ENCODE results near the gene KCNJ2.
A peak's percentile ranks its signal among the peaks of the same experiment; 100 is the strongest.

The KCNJ2 gene

DNA sequence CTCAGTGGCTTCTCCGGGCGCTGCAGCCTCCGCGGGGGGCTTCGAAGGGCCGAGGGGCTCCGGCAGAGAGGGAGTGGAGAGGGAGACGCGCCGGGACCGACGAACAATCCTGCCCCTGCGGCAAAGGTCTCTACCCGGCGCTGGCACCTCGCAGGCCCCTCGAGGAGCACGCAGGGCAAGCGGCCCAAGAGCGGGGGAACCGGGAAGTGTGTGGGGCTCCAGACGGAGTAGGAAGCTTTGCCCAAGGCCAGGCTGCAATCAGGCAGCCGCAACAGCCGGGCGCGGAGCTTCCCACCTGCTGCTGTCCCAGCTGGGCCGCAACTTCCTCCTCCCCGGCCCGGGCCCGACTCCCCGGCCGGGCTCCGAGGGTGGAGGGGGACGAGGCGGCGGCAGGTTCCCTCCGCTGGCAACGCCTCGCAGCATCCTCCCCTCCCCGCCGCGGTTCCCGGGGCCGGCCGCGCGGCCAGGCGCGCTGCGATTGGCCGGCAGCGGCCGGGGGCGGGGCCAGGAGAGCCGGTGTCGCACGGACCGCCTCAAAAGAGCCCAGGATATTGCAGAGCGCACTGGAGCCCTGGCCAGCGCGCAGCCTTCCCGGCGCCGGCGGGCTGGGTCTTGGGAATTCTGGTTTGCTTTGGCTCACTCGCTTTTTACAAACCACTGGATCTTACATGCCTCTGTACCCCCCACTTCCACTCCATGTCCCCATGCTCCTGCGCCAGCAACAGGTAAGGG, at the start of gene KCNJ2:
TSS of gene KCNJ2 (plus strand) at position 556 of the 732 bp plus-strand sequence. CDS start 5,508 bp downstream, outside the sequence.
- TF ChIP-seq GATA2 (IDR thresholded peaks at IDR 0.05; ENCODE audit: low read depth, low read length) (peak; percentile 5; the same call in 1 of the 2 replicates), GATA3 (IDR thresholded peaks at IDR 0.05; ENCODE audit: low read depth, low read length) (no peak)

DNA sequence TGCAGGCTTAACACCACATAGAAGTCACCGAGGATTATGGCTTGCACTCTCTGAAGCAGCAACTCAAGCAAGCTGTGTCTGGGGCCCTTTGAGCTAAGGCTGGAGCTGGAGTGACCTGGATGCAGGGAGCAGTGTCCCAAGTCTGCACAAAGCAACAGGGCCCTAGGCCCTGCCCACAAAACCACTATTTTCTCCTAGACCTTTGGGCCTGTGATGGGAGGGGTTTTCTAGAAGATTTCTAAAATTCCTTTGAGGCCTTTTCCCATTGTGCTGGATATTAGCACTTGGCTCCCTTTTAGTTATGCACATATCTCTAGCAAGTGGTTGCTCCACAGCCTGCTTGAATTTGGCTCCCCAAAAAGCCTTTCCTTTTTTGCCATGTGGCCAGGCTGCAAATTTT, 49.8 kb upstream of the KCNJ2 start:
- TF ChIP-seq GATA3 (IDR thresholded peaks at IDR 0.05; ENCODE audit: low read depth, low read length): no peak
- TF ChIP-seq GATA2 (IDR thresholded peaks at IDR 0.05; ENCODE audit: low read depth, low read length): no peak

DNA sequence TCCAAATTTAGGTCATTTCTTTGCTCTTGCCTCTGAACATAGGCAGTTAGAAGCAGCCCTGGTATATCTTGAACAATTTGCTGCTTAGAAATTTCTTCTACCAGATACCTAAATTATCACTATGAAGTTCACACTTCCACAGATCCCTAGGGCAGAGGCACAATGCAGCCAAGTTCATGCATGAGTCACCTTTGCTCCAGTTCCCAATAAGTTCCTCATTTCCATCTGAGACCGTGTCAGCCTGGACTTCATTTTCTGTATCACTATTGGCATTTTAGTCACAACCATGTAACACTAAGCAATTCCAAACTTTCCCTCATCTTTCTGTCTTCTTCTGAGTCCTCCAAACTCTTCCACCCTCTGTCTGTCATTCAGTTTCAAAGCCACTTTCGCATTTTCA, 49.3 kb upstream of the KCNJ2 start:
- TF ChIP-seq GATA3 (IDR thresholded peaks at IDR 0.05; ENCODE audit: low read depth, low read length) (no peak), GATA2 (IDR thresholded peaks at IDR 0.05; ENCODE audit: low read depth, low read length) (no peak)

DNA sequence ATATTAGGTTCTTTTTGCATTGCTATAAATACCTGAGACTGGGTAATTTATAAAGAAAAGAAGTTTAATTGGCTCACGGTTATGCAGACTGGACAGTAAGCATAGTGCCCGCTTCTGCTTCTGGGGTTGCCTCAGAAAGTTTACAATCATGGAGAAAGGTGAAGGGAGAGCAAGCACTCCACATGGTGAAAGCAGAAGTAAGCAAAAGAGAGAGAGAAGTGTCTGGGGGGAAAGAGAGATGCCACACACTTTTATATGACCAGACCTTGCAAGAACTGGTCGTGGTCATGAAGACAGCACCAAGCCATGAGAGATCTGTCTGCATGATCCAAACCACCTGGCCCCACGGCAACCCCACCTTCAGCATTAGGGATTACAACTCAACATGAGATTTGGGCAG, 48.9 kb upstream of the KCNJ2 start:
- TF ChIP-seq GATA3 (IDR thresholded peaks at IDR 0.05; ENCODE audit: low read depth, low read length) (no peak), GATA2 (IDR thresholded peaks at IDR 0.05; ENCODE audit: low read depth, low read length) (no peak)

DNA sequence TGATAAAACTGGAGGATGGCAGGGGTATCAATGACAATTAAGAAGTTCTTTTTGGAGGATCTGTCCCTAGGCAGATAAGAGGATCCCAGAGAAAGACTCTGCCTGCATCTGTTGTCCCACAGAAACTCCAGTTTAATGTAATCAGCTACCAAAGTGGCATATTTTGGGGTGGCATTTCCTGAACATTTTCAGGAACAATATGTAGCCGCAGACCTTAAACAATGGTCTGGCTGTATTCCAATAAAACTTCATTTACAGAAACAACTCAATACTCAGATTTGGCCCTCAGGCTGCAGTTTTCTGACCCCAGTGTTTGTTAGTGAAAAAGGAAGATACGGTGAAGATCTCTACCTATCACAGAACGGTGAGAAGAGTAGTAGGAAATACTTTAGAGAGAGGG, 48.2 kb upstream of the KCNJ2 start:
- no peak for TF ChIP-seq GATA2 (IDR thresholded peaks at IDR 0.05; ENCODE audit: low read depth, low read length)
- TF ChIP-seq GATA3 (IDR thresholded peaks at IDR 0.05; ENCODE audit: low read depth, low read length): no peak

DNA sequence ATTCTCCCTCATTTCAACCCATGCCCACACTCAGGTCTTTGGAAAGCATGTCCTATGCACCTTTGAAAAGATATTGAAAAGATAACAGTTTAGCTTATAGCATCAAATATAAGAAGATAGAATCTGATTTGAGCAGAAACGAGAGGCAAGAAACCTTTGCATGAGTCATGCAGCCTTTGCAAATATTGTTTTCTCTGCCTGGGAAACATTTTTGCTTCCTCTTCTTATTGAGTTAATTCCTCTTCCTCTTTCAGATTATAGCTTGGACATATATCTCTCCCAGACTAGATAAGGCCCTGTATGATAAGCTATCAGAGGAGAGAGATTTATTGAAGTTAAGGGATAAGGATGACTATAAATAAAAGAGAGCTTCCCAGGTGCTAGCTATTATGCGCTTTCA, 46.1 kb upstream of the KCNJ2 start:
- TF ChIP-seq GATA3 (IDR thresholded peaks at IDR 0.05; ENCODE audit: low read depth, low read length) (no peak), GATA2 (IDR thresholded peaks at IDR 0.05; ENCODE audit: low read depth, low read length) (no peak)

DNA sequence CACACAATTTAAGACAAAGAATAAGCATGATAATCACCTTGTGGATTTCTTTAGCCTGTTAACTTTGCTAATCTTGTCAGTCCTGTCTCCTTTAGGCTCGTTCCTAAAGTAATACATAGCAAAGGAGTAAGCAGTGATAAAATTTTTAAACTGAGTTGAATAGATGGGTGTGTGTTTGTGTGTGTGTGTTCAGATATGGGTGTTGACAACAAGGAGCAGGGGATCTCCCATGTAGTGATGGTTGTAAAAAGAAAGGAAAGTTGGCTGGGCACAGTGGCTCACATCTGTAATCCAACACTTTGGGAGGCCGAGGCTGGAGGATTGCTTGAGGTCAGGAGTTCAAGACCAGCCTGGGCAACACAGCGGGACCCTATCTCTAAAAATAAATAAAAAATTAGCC, 44.6 kb upstream of the KCNJ2 start:
- no peak for TF ChIP-seq GATA3 (IDR thresholded peaks at IDR 0.05; ENCODE audit: low read depth, low read length)
- TF ChIP-seq GATA2 (IDR thresholded peaks at IDR 0.05; ENCODE audit: low read depth, low read length): no peak

DNA sequence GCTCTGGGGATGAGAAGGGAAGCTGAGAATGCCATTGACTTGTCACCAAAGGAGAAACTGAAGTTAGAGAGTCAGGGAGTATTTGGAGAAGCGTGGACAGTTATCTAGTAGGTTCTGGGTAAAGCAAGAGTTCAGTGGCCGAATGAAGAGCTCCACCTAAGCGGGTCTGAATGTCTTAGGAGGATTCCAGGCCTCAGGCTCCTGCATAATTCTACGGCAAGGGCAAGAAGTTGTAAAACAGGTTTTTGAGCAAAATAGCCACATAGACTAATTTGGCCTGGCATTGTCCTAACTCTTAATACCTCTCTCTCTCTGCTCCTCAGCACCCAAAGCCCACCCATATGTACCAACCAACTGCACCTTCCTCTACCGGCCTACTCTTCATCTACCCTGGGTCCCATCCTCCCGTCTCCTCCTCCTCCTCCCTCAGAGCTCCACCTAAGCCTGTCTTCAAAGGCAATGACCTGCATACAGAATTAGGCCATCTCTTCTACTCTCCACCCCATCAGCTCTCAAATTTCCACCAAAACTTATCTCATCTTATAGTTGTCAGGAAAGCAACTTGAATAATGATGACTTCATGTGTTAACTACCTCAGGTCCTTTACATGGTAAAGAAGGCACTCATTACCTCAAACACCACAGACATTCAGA, 42.0 kb upstream of the KCNJ2 start:
- TF ChIP-seq GATA3 (IDR thresholded peaks at IDR 0.05; ENCODE audit: low read depth, low read length): no peak
- no peak for TF ChIP-seq GATA2 (IDR thresholded peaks at IDR 0.05; ENCODE audit: low read depth, low read length)

DNA sequence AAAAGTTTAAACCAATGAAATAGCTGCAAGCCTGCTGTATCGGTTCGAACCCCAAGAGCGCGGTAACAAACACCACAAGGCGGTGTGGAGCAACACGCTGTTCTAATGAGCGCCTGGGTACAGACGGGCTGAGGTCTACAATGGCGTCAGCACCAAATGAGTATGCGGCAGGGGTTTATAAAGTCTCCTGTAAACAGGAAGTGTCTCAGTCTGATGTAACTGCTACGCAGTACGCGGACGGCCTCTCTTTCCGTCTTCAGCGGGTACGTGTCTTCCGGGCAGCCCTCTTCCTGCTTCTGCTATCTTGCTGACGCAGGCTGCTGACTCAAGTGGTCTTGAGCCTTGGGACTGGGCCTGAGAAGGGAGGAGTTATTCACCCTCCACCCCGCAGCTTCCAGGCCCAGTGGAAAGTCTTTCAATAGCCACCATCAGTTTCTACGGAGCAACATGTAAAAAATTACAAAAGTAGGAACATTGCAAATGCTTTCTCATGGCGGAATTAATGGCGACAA, 40.5 kb upstream of the KCNJ2 start:
- no peak for TF ChIP-seq GATA2 (IDR thresholded peaks at IDR 0.05; ENCODE audit: low read depth, low read length)

DNA sequence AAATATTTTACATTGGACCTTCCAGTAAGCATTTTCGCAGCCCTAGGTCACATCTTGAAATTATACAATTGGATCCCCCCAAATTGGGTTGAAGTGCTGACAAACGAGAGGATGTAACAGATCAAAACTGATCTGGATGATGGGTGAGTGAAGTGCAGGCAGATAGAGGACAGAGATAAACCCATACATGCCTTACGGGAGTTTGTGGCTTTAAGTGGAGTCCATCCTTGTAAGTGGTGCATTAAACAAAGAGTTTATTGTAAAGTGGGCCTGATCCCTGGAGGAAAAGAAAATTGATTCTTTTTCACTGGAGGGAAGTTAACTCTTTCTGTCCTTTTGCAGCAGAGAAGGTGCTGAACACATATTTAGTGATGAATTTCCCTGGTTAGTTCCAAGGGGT, 39.0 kb upstream of the KCNJ2 start:
- peak; percentile 85 for TF ChIP-seq GATA2 (IDR thresholded peaks at IDR 0.05; ENCODE audit: low read depth, low read length)
- peak; percentile 71 for TF ChIP-seq GATA3 (IDR thresholded peaks at IDR 0.05; ENCODE audit: low read depth, low read length)

DNA sequence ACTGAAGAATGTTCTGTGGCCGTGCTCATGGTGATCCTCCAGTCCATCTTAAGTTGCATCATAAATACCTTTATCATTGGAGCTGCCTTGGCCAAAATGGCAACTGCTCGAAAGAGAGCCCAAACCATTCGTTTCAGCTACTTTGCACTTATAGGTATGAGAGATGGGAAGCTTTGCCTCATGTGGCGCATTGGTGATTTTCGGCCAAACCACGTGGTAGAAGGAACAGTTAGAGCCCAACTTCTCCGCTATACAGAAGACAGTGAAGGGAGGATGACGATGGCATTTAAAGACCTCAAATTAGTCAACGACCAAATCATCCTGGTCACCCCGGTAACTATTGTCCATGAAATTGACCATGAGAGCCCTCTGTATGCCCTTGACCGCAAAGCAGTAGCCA, 36.8 kb upstream of the KCNJ2 start:
- TF ChIP-seq GATA3 (IDR thresholded peaks at IDR 0.05; ENCODE audit: low read depth, low read length) (no peak), GATA2 (IDR thresholded peaks at IDR 0.05; ENCODE audit: low read depth, low read length) (no peak)

DNA sequence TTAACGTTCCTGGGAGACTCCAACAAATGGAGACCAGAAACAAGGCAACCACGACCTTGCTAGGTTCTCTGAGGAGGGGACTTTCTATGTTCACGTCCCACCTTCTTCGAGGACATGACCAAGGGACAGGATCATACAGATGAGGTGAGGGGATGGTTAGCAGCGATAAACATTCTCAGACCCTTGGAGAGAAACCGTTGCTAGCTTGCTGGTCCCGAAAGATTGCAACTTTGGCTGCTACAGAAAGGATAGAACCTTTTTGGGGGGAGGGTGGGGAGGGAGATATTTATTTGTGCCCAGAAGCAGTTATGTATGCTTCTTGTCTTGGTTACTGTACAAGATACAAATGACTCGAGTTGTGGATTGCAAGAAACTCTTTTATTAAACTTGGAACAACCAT, 35.3 kb upstream of the KCNJ2 start:
- TF ChIP-seq GATA3 (IDR thresholded peaks at IDR 0.05; ENCODE audit: low read depth, low read length) (no peak), GATA2 (IDR thresholded peaks at IDR 0.05; ENCODE audit: low read depth, low read length) (no peak)

DNA sequence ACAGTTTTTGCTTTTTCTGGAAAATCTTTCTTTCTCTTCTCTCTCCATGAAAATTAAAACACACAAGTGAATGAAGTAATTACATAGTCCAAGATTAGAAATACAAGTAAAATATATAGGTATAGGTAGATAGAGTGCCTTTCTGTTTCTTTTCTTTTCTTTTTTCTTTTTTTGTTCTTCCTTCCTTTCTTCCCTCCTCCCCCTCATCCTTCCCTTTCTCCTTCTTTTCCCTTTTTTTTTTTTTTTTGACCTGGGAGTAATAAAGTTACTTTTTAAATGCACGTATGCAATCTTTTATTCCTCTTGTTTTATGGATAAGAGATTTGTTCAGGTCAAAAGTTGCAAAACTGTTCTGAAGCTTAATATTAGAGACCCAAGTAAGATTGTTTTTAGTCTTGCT, 34.6 kb upstream of the KCNJ2 start:
- TF ChIP-seq GATA3 (IDR thresholded peaks at IDR 0.05; ENCODE audit: low read depth, low read length) (no peak), GATA2 (IDR thresholded peaks at IDR 0.05; ENCODE audit: low read depth, low read length) (no peak)

DNA sequence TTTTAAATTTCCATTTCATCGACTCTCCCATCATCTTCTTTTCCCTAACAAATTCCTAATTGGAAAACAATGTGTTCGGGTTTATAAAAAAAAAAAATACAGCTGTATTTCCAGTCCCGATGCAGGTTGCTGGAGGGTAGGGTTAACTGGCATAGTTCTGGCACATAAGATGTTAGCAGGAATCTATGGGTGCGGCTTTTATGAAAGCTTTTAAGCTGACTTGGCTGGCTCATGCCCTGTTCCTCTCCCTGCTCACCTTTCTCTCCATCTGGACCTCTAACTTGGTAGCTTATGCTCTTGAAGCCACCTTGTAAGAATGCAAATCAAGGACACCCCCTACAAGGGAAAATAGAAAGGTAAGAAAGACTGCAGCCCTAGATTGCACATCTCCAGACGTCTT, 33.2 kb upstream of the KCNJ2 start:
- no peak for TF ChIP-seq GATA2 (IDR thresholded peaks at IDR 0.05; ENCODE audit: low read depth, low read length)
- TF ChIP-seq GATA3 (IDR thresholded peaks at IDR 0.05; ENCODE audit: low read depth, low read length): no peak

Data from SH-SY5Y (cell line).